ENCODE measurements around the gene TMEM273. TPM values are rescaled to one million over a fixed set of nuclear protein-coding genes. Genes with fewer than 3 reads are reported as not detected.

Gene TMEM273
- total and polyA plus RNA-seq, 4 experiments from 2014 or later: 27.7 to 101 (median 58.7) TPM

GRCh38 chr10:49170632-49171325, 17.4 kb downstream of the TMEM273 start:
- no peaks in the 10 kb centered on the region for H3K27me3 Mint-ChIP-seq
- H3K27ac ChIP-seq (ENCODE audit: low read depth, low read length): no peak overlapping the region
- intact Hi-C loops (cut with micrococcal nuclease): no loop called here
- DNase-seq: no peak
- H3K27ac Mint-ChIP-seq: peak overlapping the region in 2 of 7 donors; percentile 12 to 27
- no peaks in the 10 kb centered on the region for H3K9me3 ChIP-seq (ENCODE audit: control insufficient read depth in 1 of 2, low read length in 2 of 2)
- peaks cover 14% of the 10 kb centered on the region for H3K4me1 ChIP-seq (ENCODE audit: insufficient read depth, low read length)
- ChIA-PET POLR2A (ENCODE audit: partially characterized antibody) (interaction anchor here (0.6 to 1.3 kb wide), 2 partner anchors 20 to 1454 kb away, joined by 3 read pairs; no protein-coding TSS in a partner anchor), CTCF (ENCODE audit: partially characterized antibody) (interaction anchor here (1.3 kb wide), 1 partner anchor 14 kb away, joined by 3 read pairs; no protein-coding TSS in a partner anchor)
- no peaks in the 10 kb centered on the region for H3K36me3 ChIP-seq (ENCODE audit: insufficient read depth, low read length)
- H3K36me3 Mint-ChIP-seq: peaks cover 9 to 23% of the 10 kb centered on the region in 2 donors
- no peaks in the 10 kb centered on the region for H3K27me3 ChIP-seq (ENCODE audit: insufficient read depth, low read length)
- no peaks in the 10 kb centered on the region for H3K9me3 Mint-ChIP-seq
- no peak overlapping the region for H3K4me3 ChIP-seq (ENCODE audit: low read length in 2 of 2)
- no peak overlapping the region for H3K4me3 Mint-ChIP-seq
- peaks cover 3 to 38% (median 17%) of the 10 kb centered on the region in 4 donors for H3K4me1 Mint-ChIP-seq

GRCh38 chr10:49169776-49170175, 18.4 kb downstream of the TMEM273 start:
- no peak overlapping the region for H3K4me3 Mint-ChIP-seq
- CTCF ChIA-PET (ENCODE audit: partially characterized antibody): interaction anchor here (1.3 kb wide), 1 partner anchor 15 kb away, joined by 3 read pairs; no protein-coding TSS in a partner anchor
- H3K4me3 ChIP-seq (ENCODE audit: low read length in 2 of 2): no peak overlapping the region
- H3K27me3 ChIP-seq (ENCODE audit: insufficient read depth, low read length): no peaks in the 10 kb centered on the region
- intact Hi-C loops (cut with micrococcal nuclease): no loop called here
- DNase-seq: no peak
- H3K4me1 Mint-ChIP-seq: peaks cover 2 to 37% (median 16%) of the 10 kb centered on the region in 4 donors
- H3K36me3 Mint-ChIP-seq: peaks cover 12 to 25% of the 10 kb centered on the region in 2 donors
- H3K9me3 Mint-ChIP-seq: no peaks in the 10 kb centered on the region
- H3K27ac Mint-ChIP-seq: peak overlapping the region in 2 of 7 donors; percentile 29 to 75
- POLR2A ChIA-PET (ENCODE audit: partially characterized antibody): no interaction called here
- H3K27me3 Mint-ChIP-seq: no peaks in the 10 kb centered on the region
- no peak overlapping the region for H3K27ac ChIP-seq (ENCODE audit: low read depth, low read length)
- peaks cover 18% of the 10 kb centered on the region for H3K4me1 ChIP-seq (ENCODE audit: insufficient read depth, low read length)
- H3K36me3 ChIP-seq (ENCODE audit: insufficient read depth, low read length): no peaks in the 10 kb centered on the region
- no peaks in the 10 kb centered on the region for H3K9me3 ChIP-seq (ENCODE audit: control insufficient read depth in 1 of 2, low read length in 2 of 2)

- Histone ChIP-seq H3K27me3 (ENCODE audit: insufficient read depth, low read length) (no peaks in the 10 kb centered on the region), H3K4me3 (ENCODE audit: low read length in 2 of 2) (no peak overlapping the region), H3K27ac (ENCODE audit: low read depth, low read length) (no peak overlapping the region), H3K9me3 (ENCODE audit: control insufficient read depth in 1 of 2, low read length in 2 of 2) (no peaks in the 10 kb centered on the region), H3K4me1 (ENCODE audit: insufficient read depth, low read length) (peaks cover 20% of the 10 kb centered on the region), H3K36me3 (ENCODE audit: insufficient read depth, low read length) (no peaks in the 10 kb centered on the region)
- peaks cover 16 to 33% of the 10 kb centered on the region in 2 donors for H3K36me3 Mint-ChIP-seq
- intact Hi-C loops (cut with micrococcal nuclease): no loop called here
- POLR2A ChIA-PET (ENCODE audit: partially characterized antibody): no interaction called here
- H3K4me3 Mint-ChIP-seq: no peak overlapping the region
- DNase-seq: no peak
- H3K27ac Mint-ChIP-seq: peak overlapping the region in 2 of 7 donors; percentile 24 to 42
- no peaks in the 10 kb centered on the region for H3K27me3 Mint-ChIP-seq
- CTCF ChIA-PET (ENCODE audit: partially characterized antibody): no interaction called here
- H3K4me1 Mint-ChIP-seq: peaks cover 2 to 37% (median 18%) of the 10 kb centered on the region in 4 donors
- no peaks in the 10 kb centered on the region for H3K9me3 Mint-ChIP-seq
Observed at GRCh38 chr10:49168831-49169500, 19.2 kb downstream of the TMEM273 start.

- CTCF ChIA-PET (ENCODE audit: partially characterized antibody): no interaction called here
Observed at GRCh38 chr10:49168171-49168540, 20.0 kb downstream of the TMEM273 start.

GRCh38 chr10:49167425-49168170, 20.6 kb downstream of the TMEM273 start:
- H3K9me3 ChIP-seq (ENCODE audit: control insufficient read depth in 1 of 2, low read length in 2 of 2): no peaks in the 10 kb centered on the region
- H3K27me3 Mint-ChIP-seq: no peaks in the 10 kb centered on the region
- intact Hi-C loops (cut with micrococcal nuclease): no loop called here
- peaks cover 2 to 28% (median 11%) of the 10 kb centered on the region in 4 donors for H3K4me1 Mint-ChIP-seq
- no peak overlapping the region for H3K4me3 ChIP-seq (ENCODE audit: low read length in 2 of 2)
- no peak overlapping the region for H3K4me3 Mint-ChIP-seq
- H3K27ac Mint-ChIP-seq: no peak overlapping the region
- H3K4me1 ChIP-seq (ENCODE audit: insufficient read depth, low read length): peaks cover 10% of the 10 kb centered on the region
- no peaks in the 10 kb centered on the region for H3K9me3 Mint-ChIP-seq
- no peaks in the 10 kb centered on the region for H3K36me3 ChIP-seq (ENCODE audit: insufficient read depth, low read length)
- H3K36me3 Mint-ChIP-seq: peaks cover 16 to 29% of the 10 kb centered on the region in 2 donors
- ChIA-PET POLR2A (ENCODE audit: partially characterized antibody) (no interaction called here), CTCF (ENCODE audit: partially characterized antibody) (interaction anchor here (1.0 kb wide), 2 partner anchors 12 to 171 kb away, joined by 3 read pairs; no protein-coding TSS in a partner anchor)
- H3K27ac ChIP-seq (ENCODE audit: low read depth, low read length): no peak overlapping the region
- no peaks in the 10 kb centered on the region for H3K27me3 ChIP-seq (ENCODE audit: insufficient read depth, low read length)
- DNase-seq: no peak

More at GRCh38 chr10:49168171-49168540, 20.0 kb downstream of the TMEM273 start:
- DNase-seq: no peak
- Mint-ChIP-seq H3K4me3 (no peak overlapping the region), H3K36me3 (peaks cover 16 to 29% of the 10 kb centered on the region in 2 donors), H3K4me1 (peaks cover 2 to 29% (median 12%) of the 10 kb centered on the region in 4 donors), H3K27me3 (no peaks in the 10 kb centered on the region), H3K9me3 (no peaks in the 10 kb centered on the region), H3K27ac (peak overlapping the region in 2 of 7 donors; percentile 30 to 59)
- Histone ChIP-seq H3K27ac (ENCODE audit: low read depth, low read length) (no peak overlapping the region), H3K4me3 (ENCODE audit: low read length in 2 of 2) (no peak overlapping the region), H3K36me3 (ENCODE audit: insufficient read depth, low read length) (no peaks in the 10 kb centered on the region), H3K9me3 (ENCODE audit: control insufficient read depth in 1 of 2, low read length in 2 of 2) (no peaks in the 10 kb centered on the region), H3K4me1 (ENCODE audit: insufficient read depth, low read length) (peaks cover 14% of the 10 kb centered on the region), H3K27me3 (ENCODE audit: insufficient read depth, low read length) (no peaks in the 10 kb centered on the region)
- intact Hi-C loops (cut with micrococcal nuclease): no loop called here
- POLR2A ChIA-PET (ENCODE audit: partially characterized antibody): no interaction called here

GRCh38 chr10:49166484-49167400, 21.4 kb downstream of the TMEM273 start:
- CTCF ChIA-PET (ENCODE audit: partially characterized antibody): interaction anchor here (1.0 kb wide), 2 partner anchors 13 to 170 kb away, joined by 3 read pairs; no protein-coding TSS in a partner anchor
- no peak overlapping the region for H3K4me3 ChIP-seq (ENCODE audit: low read length in 2 of 2)
- no peak overlapping the region for H3K27ac ChIP-seq (ENCODE audit: low read depth, low read length)
- Mint-ChIP-seq H3K27ac (peak overlapping the region in 2 of 7 donors; percentile 15 to 68), H3K9me3 (no peaks in the 10 kb centered on the region), H3K27me3 (no peaks in the 10 kb centered on the region), H3K36me3 (peaks cover 16 to 32% of the 10 kb centered on the region in 2 donors), H3K4me1 (peaks cover 2 to 29% (median 11%) of the 10 kb centered on the region in 4 donors), H3K4me3 (no peak overlapping the region)
- intact Hi-C loops (cut with micrococcal nuclease): no loop called here
- POLR2A ChIA-PET (ENCODE audit: partially characterized antibody): no interaction called here
- no peak for DNase-seq
- H3K27me3 ChIP-seq (ENCODE audit: insufficient read depth, low read length): no peaks in the 10 kb centered on the region
- H3K9me3 ChIP-seq (ENCODE audit: control insufficient read depth in 1 of 2, low read length in 2 of 2): no peaks in the 10 kb centered on the region
- H3K36me3 ChIP-seq (ENCODE audit: insufficient read depth, low read length): no peaks in the 10 kb centered on the region
- peaks cover 6% of the 10 kb centered on the region for H3K4me1 ChIP-seq (ENCODE audit: insufficient read depth, low read length)

Data from CD4-positive, alpha-beta memory T cell (primary cell).